NCI-H748 treated with DMSO at 0.1 percent for 48 hours (cell line): Measurements from ENCODE around the gene MAP3K5.
"Not testable (repeated sequence)": the region's sequence is repeated elsewhere in the genome, so short reads cannot be mapped to it uniquely, and the experiment has no call there.

ENCODE experiments used
- DNase-seq: peaks from one replicate; lab custom pipeline; 2025; lab: John Stamatoyannopoulos, UW

Gene MAP3K5

DNA sequence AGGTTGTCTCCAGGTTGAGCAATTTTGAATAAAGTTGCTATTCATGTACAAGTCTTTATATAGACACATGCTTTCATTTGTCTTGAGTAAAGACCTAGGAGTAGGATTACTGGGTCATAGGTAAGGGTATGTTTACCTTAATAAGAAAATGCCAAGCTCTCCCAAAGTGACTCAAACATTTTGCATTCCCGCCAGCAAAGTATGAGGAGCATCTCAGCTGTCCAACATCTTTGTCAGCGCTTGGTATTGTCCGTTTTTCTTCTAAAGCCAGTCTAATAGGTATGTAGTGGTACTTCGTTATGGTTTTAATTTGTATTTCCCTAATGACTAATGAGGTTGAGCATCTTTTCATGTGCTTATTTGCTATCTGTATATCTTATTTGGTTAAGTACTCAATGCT, 67.2 kb downstream of the MAP3K5 start:
- DNase-seq: no peak

DNA sequence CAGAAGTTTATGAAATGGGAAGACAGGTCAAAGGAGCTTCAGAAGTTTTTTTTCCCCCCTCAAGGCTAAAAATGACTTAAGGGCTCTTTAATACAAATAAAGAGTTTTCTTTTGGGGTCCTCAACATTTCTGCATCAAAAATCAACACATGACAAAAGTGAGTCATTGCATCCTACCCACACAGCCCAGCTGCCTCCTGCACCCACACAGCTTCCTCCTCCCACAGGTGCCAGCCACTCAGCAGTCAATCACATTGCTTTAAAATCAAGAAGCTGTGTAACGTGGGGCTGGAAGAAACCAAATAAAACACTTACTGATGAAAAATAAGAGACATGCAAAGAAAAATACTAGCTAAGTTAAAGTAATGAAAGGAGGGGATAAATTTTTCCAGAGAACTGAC, 68.5 kb downstream of the MAP3K5 start:
- DNase-seq: no peak

DNA sequence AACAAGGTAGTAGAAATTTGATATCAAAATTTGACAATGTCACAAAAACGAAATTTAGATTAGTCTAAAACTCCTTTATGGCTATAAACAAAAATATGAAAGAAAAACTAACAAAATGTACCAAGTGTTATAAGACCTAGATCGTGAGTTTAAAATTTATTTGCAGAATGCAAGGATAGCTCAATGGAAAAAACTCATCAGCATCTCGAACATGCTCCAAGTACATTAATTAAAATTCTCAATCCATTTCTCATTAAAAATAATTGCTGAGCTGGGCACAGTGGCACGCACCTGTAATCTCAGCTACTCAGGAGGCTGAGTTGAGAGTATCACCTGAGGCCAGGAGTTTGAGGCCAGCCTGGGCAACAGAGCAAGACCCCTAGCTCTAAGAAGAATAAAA, 70.8 kb downstream of the MAP3K5 start:
- DNase-seq: no peak

DNA sequence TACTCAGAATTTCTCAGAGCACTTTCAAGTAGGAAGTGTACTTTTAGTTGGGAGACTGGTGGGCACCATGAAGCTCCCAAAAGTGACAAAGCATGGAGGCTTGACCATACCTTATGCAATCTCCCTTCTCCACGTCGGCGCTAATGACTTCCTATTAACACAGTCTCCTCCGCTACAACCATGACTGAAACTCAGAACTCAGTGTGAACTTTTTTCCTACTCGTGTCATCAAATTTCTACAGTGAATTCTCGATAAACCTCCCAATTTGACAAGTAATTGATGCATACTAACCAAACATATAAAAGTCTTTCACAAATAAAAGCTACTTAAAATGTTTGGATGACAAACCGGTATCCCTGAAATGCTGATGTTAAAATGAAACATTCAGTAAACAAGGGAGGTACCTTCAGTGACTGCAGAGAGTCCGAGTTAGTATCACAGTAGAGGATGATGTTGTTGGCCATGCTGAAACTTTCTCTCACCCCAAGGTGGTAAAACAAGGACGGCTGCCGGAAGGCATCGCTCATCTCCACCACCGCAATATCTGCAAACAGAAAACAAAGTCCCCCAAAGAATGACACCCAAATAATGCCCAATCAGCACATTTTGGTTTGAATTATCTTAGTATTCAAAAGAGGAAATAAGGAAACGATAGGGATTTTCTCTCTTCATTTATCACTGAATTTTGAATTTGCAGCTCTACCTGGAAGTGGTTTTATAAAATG, 72.1 kb downstream of the MAP3K5 start:
- DNase-seq: no peak

DNA sequence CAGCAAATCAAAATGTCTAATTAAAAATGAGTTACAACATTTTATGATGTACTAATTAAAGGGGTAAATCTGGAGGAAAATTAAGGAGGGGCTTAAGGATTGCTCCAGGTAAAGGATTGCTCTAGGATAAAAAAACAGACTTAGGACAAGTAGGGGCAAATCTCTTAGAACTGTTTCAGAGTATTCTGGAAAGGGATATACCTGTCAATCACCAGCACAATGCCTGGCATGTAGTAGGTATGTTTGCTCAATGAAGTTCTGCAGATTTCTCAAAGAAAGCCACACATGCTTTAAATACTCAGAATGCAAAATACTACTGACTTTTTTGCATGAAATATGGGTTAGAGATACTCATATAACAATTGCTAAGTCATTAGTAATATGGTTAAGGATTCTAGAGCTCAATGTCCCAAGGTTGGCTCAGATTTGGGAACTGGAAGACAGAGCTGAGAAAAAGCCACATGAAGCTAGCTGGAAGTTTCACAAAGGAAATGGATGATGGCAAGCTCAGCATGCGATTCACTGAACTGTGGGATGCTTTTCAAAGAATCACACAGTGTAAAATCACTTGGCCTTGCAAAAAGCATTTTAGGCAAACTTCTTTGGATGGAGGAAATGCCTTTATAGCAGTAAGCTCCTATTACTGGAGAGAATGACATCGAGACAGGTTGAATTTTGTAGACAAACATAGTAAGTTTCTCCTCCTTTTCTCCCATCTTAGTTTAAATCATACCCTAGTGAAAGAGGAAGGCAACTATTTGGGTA, 72.8 kb downstream of the MAP3K5 start:
- no peak for DNase-seq

DNA sequence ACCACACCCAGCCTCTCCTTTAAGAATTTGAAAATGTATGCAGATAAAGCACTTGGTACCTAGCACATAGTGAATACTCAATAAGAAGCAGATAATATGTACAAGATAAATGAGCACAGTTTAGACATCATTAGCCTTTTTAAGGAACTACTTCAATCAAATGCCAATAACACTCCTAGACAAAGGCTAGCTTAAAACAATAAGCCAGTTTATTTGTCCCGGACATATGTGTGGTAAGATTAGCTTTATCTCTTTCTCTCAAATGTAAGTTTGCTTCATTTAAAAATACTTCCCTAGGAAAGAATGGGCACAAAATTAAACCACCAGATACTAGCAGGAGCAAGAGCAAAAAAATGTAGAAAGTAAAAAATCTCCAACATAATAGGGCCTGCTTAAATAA, 73.8 kb downstream of the MAP3K5 start:
- DNase-seq: no peak

DNA sequence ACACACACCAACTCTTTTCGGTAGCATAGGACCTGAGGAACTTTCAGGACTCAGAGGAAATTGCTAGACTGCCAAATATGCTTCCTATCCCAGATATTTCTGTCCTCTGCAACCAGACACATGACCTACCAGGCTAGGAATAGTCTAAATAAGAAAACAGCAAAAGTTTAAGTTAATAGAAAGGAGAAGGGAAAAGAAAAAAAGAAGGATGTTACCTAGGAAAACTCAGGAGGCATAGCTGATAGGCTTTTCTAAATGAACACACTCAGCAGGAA, 74.6 kb downstream of the MAP3K5 start:
- DNase-seq: no peak

DNA sequence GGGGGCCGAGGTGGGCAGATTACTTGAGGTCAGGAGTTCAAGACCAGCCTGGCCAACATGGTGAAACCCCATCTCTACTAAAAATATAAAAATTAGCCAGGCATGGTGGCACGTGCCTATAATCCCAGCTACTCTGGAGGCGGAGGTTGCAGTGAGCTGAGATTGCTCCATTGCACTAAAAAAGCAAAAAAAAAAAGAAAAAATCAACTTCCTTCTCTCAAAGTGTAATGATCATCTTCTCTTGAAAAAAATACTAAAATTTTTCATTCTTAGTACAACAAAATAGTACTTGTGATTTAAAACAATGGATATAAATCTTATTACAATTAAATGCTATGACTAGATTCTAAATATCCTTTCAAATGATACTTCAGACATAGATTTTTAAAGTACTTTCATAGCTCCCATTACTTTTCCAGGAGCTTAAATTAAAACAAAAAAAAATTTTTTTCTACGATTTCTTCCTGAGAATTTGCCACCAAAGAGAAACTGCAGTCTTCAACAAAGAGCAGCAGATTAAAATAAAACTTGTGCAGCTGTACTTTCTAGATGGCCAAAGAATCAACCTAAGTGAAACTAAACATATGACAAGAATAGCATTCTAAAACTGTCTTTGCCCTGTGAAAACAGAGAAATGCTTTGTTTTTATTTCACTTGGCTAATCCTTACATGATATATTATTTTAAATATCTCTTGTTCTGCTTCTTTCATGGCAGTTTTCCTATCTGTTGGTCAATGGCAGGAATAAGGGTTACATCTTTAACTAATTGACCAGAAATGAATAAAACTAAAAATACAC, 75.2 kb downstream of the MAP3K5 start:
- no peak for DNase-seq

DNA sequence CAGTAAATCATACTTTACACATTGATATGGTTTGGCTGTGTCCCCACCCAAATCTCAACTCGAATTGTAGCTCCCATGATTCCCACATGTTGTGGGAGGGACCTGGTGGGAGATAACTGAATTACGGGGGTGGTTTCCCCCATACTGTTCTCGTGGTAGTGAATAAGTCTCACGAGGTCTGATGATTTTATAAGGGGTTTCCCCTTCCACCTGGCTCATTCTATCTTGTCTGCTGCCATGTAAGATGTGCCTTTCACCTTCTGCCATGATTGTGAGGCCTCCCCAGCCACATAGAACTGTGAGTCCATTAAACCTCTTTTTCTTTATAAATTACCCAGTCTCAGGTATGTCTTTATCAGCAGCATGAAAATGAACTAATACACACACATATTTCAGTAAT, 79.6 kb downstream of the MAP3K5 start:
- DNase-seq: not testable (repeated sequence)

DNA sequence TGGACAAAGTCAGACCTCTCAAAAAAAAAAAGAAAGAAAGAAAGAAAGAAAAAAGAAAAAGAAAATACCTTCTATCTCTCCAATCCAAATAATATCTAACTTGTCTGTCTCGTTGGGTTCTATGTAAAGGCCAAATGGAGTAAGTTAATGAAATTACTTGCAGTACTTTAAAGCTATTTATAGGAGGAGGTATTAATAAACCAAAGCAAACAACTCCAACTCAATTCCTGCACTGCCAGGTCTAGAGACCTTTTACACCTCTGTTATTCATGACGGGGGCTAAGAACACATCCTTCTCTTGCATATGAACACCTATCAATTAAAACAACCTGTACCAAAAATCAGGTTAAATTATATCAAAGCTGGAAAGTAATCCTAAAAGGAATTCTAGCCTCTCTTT, 80.6 kb downstream of the MAP3K5 start:
- no peak for DNase-seq

DNA sequence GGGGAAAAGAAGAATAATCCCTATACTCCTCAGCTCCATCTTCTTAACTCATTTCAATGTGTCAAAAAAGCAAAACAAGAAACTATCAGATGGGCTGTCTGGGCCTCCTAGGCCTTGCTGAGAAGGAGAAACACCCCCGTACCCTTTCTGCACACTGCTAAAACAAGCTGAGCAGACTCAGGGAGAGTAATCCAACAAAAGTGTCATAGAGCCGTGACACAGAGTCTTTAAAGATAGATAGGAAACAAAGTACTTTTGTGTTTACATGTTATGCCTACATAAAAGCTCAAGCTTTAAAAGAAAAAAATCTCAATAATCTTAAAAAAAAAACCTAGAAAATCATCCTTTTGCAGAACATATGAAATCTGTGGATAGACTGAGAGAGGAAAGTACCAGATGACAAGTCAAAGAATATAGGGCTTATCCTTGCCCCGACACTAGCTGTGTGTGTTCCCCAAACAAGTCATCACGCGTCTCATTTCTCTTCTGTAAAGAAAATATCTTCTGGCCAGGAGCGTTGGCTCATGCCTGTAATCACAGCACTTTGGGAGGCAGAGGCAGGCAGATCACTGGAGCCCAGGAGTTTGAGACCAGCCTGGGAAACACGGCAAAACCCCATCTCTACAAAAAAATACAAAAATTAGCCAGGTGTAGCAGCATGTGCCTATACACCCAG, 81.3 kb downstream of the MAP3K5 start:
- DNase-seq: no peak

DNA sequence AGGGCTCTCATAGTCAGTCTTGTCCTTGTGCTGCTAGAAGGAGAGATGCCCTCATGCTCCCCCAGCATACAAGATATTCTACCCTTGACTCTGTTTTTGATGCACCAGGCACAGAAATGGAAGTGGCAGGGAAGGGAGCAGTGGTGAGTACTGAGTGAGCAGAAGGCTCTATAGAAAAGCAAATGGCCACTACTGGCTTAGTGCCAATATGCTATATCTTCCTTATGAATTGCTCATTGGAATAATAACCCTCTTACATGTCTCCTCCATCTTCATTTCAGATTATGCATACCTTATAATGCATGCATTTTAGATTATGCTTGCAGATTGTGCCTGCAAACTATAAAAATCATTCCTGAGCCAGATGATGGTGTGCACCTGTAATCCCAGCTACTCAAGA, 82.8 kb downstream of the MAP3K5 start:
- no peak for DNase-seq

DNA sequence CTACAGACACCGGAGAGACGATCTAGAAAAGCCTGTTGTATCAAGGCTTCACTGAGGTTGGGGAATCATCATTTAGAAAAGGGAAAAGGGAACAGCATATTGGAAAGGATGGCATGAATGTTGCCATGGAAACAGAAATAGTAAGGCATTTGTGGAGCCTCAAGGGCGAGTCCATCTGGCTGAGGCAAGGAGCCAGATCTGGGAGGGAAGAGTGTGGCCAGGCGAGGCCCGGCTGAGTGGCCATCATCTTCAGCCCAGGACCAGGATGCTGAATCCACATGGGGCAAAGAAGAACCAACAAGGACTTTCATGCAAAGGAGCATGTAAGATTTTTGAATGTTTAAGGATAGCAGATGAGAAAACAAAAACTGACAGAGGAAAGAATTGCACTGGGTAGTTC, 85.8 kb downstream of the MAP3K5 start:
- no peak for DNase-seq

DNA sequence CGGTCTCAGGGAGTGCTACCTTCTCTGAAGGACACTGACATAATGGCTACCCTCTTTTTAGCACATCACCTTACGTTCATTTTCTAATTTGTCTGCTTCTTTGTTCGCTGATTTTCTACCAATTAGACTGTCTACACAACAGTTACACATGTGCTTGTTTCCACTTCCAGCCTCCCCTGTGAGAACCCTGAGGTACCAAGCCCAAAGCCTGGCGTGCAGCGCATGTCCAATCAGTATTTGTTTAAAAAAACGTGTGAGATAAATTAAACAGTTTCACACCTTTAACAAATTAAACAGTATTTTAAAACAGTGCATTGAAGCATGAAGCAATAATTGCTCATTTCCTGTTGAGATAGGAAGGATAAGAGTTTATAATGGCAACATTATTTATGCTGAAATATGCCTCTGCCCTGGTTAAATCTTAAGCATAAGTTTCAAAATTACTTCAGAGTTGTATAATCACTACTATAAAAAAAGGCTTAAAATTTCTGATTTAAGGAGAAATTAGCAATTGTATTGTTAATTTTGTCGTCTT, 88.9 kb downstream of the MAP3K5 start:
- DNase-seq: no peak

DNA sequence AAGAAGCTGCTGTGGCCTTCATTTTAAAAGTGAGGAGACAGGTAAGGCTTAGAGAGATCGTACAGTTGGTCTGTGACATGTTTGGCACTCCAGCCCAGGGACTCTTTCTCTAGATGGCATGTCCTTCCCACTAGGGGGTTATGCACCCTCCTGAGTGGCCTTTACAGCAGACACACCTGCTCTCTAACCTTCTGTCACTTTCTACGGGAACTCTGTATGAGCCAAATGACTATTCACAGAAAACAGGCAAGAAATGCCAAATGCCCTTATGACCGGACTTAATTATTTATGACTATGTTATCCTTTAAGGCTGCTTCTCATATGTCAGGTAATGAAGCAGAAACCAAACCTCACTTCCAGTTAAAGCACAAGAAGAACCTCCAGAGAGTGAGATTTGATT, 91.2 kb downstream of the MAP3K5 start:
- no peak for DNase-seq

DNA sequence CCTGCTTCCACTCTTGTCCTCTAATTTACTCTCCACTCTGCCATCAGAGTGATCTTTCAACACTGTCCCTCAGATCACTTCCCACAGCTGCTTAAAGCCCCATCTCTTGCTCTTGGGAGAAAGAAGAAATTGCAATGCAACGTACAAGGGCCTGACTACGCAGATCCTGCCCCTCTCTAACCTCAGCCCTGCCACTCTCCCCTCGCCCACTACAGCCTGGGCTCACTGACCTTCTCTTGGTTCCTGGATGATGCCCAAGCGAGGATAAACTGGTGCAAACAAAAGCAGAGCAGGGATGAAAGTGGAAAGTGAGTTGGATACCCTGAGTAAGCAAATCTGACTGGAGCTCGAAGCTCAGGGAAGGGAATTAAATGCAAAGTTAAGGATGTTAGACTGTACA, 92.9 kb downstream of the MAP3K5 start:
- DNase-seq: no peak

DNA sequence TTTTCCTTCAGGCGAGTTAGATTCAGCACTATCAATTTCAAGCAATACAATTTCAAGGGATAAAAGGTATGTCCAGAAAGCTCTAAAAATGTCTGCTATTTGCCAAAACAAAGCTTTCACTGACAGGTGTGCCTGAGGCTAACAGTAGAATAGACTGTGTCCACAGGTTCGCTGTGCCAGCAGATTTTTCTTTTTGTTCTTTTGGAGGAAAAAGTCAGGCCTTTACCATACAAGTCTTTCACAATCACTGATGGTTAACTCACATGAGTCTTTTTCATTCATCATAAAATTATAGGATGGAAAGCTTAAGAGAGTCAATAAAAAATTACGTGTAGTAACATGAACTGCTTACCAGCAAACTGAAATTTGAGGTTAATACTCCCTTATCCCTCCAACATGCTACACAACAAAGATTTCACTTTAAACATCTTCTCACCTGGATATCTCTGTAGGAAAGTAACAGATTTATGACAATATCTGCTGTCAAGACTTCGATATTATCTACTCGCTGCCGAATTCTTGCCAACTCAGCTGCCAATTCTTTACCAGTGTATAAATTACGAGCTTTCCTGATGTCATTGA, 95.4 kb downstream of the MAP3K5 start:
- no peak for DNase-seq

DNA sequence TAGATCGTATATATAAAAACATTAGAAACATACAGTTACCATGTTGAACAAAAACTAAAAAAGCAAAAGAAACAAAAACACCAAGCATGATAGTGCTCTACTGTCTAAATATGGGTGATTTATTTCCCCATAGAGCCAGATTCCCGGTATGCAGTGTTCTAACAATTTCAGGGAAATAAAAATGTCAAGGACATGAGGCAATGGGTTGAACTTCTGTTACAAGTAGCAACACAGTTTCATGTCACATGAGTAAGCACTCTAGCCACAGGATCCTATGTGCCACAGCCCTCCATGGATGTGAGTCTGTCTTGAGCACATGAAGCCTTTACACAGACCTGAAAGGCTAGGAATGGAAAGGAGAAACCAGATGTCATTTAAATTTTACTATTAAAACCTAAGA, 96.0 kb downstream of the MAP3K5 start:
- DNase-seq: no peak

DNA sequence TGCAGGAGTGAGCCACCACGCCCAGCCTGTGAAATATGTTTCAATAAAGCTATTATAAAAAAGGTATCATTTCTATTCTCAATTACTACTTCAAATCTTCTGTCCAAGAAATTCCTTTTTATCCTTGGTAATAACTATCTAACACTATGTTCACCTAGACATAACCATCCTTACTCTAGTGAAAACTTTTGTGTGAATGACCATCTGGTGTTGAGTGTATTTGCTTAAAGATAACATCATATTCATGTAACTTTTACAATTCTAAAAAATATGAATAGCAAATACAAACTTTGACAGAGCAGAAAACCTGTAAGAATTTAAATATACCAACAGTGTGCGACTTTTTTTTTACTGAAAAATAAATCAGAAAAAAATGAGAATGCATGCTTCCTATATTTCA, 96.9 kb downstream of the MAP3K5 start:
- no peak for DNase-seq

DNA sequence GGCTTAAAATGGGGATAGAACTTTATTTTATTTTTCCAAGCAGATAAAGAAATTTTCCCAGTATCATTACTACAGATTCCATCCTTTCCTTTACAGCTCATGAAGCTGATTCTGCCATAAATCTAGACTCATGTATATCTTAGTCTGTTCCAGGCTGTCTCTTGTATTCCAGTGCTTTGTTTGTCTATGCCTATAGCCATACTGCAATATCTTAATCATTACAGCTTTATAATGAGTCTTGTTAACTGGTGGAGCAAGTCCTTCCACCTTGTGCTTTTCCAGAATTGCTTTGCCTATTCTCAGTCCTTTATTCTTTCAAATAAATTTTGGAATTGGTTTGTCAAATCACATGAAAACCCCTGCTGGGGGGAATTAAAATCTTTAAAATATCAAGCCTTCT, 99.2 kb downstream of the MAP3K5 start:
- no peak for DNase-seq

DNA sequence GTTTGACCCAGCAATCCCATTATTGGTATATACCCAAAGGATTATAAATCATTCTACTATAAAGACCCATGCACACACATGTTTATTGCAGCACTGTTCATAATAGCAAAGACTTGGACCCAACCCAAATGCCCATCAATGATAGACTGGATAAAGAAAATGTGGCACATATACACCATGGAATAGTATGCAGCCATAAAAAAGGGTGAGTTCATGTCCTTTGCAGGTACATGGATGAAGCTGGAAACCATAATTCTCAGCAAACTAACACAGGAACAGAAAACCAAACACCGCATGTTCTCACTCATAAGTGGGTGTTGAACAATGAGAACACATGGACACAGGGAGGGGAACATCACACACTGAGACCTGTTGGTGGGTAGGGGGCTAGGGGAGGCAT, 104.4 kb downstream of the MAP3K5 start:
- DNase-seq: not testable (repeated sequence)

DNA sequence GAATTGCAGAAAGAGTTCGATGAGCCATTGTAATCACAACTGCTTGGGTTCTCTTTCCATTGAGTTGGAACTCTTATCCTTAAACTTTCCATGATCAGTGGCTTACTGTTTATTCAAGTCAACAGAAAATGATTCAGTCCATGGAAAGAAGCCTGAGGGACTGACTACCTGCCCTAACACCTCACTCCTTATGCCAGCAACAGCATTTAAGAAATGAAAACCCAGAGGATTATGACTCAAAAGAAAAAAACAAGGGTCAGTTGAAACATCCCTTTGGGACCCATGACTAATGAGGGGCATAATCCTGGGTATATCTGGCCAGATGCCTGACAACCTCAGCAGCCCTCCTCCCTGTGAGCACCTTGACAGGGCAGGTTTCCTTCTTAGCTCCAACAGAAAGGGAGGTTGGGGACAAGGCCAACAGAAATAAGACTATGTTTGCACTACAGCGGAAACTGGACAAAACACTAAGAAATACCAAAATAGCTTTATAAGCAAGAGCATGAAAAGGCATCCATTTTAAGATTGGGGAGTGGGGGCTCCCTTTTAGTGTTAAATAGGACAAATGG, 106.7 kb downstream of the MAP3K5 start:
- DNase-seq: no peak
